Activated CD4-positive, alpha-beta T cell treated with anti-CD3 and anti-CD28 coated beads, Interleukin-2, Interleukin-6, amounts not matched to agents 100 ng/mL and 50 ng/mL, durations not matched to agents 16 hours and 8 hours (primary cell): ENCODE results near the gene TPM1.

Source experiments
- DNase-seq: peaks from one replicate; pipeline ENCODE4 v3.0.0-alpha.2; 2020

TPM1 gene

GRCh38 chr15:63018639-63019038 is 23.9 kb upstream of the TPM1 start:
- DNase-seq, result no peak

- no peak for DNase-seq
These were observed 22.9 kb upstream of the TPM1 start for GRCh38 chr15:63019511-63020109.

- no peak for DNase-seq
These were observed 22.4 kb upstream of the TPM1 start for GRCh38 chr15:63020128-63020527.

GRCh38 chr15:63020759-63021430 is 21.7 kb upstream of the TPM1 start:
- DNase-seq, result no peak

GRCh38 chr15:63022181-63022580 is 20.4 kb upstream of the TPM1 start:
- DNase-seq, result no peak

GRCh38 chr15:63022663-63023062 is 19.9 kb upstream of the TPM1 start:
- no peak for DNase-seq

DNA sequence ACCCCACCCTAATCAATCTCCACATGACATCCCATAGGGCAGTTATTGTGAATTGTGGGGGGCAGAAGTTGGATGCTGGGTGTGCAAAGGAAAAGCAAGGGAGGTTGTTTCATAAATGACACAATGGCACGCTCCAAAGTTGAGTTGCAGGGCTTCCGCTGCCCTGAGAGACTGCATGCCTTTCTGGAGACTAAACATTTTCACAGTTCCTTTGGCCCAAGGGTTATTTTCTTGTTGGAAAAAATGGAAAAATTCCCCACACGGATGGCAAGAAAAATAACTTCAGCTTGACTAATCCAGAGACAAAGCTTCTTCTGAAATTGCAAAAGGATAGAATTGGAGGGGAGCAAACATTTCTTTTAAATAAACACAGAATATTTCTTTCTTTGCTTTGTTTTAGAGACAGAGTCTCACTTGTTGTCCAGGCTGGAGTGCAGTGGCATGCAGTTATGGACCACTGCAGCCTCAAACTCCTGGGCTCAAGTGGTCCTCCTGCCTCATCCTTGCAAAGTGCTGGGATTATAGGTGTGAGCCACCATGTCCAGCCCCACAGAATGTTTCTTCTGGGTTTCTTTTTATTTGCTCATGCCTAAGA is 19.1 kb upstream of the TPM1 start:
- DNase-seq, result no peak

DNA sequence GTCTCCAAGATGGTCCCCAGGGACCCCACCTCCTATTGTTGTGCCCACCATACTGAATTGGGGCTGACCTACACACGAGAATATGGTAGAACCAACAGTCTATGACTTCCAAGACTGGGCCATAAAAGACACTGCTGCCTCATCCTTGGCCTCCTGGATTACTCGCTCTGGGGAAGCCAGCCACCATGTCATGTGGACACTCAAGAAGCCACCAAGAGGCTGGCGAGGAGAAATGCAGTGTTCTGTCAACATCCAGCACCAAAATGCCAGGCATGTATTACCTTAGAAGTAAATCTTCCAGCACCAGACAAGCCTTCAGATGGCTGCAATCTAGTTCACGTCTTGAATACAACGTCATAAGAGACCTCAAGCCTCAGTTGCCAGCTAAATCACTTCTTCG is 17.1 kb upstream of the TPM1 start:
- DNase-seq, result no peak

- no peak for DNase-seq
These were observed 14.9 kb upstream of the TPM1 start for GRCh38 chr15:63027646-63028045.

- DNase-seq, result no peak
These were observed 14.0 kb upstream of the TPM1 start for GRCh38 chr15:63028442-63029110.

- DNase-seq, result no peak
These were observed 12.9 kb upstream of the TPM1 start for GRCh38 chr15:63029676-63030075.

- no peak for DNase-seq
These were observed 12.4 kb upstream of the TPM1 start for GRCh38 chr15:63030101-63030551.

DNA sequence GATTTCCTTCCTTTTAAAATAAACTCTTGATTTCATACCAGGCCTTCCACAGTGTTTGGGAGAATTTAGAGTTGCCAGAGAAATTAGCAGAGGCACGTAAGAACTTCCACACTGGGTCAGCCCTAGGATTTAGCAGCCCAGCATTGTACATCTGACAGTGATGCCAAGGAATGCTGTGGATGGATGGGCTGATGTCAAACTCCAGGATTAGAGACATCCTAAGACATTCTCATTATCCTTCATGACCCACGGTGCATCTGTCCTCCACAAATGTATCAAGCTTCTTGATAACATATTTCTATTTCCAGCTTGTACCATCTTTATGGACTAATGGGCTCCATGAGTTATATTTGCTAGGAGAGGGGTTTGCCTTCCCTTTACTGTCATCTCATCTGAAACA is 8.0 kb upstream of the TPM1 start:
- no peak for DNase-seq

DNA sequence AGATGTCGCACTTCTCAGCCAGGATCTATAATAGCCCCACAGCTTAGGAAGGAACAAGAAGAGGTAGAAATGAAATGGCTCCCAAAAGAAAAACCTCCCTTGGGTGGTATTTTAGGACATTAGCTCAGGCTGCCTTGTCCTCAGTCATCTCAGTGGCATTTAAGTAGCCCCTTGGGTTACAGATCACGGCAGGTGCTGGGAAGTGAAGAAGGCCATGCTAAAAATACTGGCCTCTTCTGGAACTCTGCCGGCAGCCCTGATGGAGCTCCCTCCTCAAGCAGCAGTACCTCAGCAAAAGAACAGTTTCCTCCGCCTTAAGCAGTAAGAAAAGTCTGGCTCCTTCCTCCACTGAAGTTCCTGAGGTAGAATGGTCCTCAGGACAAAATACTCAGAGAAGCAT is 7.3 kb upstream of the TPM1 start:
- no peak for DNase-seq

DNA sequence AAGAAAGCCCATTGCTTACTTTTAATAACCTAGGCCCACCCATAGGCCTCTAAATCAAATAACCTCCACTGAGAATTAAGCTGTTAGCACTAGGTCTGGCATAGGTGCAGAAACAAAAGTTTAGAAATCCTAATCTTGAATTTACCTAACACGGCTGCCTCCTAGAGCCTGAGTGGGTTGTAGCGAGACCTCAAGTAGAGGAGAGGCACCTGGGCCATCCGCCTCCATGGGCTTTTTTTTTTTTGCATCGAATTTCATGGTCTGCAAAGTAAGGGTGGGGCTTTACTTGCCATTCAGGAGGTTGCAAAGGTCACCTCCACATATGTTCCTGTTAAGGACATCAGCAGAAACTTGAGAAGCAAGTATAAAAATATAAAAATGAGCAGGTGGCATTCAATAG is 6.6 kb upstream of the TPM1 start:
- no peak for DNase-seq

DNA sequence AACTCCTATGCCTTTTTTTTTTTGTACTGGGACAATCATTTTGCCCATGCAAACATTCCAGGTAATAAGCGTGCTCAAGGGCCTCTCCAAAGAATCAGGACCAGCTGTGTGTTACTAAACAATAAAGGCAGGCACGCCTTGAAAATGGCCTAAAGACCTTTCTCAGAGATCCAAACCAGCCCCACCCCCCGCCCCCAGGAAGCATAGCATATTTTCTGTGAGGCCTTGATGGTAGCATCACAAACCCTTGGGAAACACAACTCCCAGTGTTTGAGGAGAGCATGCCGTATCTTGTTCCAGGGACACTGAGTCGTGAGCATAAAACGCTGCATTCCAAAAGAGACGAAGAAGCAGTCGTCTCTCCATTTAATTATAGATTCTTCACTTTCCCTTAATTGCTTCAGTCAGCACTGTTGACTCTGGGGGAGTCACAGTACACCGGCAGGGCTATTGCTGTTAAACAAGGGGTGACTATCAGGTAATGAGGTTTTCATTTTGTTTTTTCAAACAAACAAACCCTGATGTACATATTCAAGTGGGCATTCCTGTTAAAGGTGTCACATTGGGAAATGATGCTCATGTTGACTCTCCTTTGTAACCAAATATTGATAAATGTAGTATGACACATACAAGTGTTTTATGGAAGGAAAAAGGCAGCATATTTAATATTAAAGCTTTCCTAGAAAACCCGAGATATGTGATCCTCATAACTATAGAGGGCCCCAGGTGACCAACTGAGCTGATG is 4.4 kb upstream of the TPM1 start:
- no peak for DNase-seq

GRCh38 chr15:63038926-63039673 is 3.4 kb upstream of the TPM1 start:
- DNase-seq, result no peak

GRCh38 chr15:63039811-63040210 is 2.7 kb upstream of the TPM1 start:
- DNase-seq, result no peak

DNA sequence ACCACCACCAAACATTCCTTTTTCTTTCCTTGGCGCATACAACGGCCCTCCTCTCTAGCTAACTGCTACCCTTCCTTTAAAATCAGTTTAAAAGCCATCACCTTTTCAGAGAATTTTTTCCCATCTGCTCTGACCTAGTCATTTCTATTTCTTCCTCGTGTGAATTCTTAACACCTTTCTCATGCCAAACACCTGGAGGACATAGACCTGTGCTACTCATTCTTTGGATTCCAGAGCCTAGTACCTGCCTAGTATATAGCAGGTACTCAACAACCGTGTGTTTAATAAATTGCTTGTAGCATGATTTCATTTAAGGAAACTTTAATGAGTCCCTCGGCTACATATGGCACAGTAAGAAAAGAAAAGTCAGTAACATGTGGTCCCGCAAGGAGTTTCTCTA is 2.0 kb upstream of the TPM1 start:
- no peak for DNase-seq

- DNase-seq, result no peak
These were observed 1.6 kb upstream of the TPM1 start for GRCh38 chr15:63040954-63041353.

DNA sequence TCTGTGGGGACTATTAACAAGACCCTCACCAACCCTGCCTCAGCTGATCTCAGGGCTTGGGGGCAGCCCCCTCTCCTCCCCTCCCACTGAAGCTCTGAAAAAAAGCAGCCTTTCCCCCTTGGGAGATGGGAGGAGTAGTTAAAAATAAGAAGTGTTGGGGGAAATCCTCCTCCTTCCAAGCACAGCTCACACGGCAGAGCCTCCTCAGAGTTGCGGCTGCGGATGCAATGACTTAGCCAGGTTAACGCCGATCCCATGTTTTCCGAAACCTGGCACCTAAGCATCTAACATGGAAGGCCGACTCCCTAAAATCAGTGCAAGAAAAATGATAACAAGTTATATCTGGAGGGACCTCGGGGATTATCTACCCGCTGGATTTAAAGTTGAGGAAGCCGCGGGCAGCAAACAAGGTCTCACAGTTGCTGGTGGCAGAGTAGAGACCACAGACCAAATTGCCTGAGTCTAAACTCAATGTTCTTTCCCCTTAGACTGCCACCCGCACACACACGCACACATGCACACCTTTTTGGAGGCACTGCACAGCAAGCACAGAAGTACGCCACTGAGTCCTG is 1.1 kb upstream of the TPM1 start:
- DNase-seq, result no peak

- no peak for DNase-seq
These were observed 359 bp downstream of the TPM1 start for GRCh38 chr15:63042877-63043334.
